Ectodermal cell (in vitro differentiated cells): Measurements from ENCODE around the gene GFRA4.

Experiments
- H3K27ac ChIP-seq: 2 replicates; pipeline ENCODE4 v1.7.0; 2013; ENCODE audit warnings: mild to moderate bottlenecking, low read depth, low read length; ENCODE audit not compliant: insufficient read depth, poor library complexity, severe bottlenecking
- H3K27me3 ChIP-seq: 2 replicates; pipeline ENCODE4 v1.7.0; 2013; ENCODE audit warnings: mild to moderate bottlenecking, low read length; ENCODE audit not compliant: insufficient read depth, control insufficient read depth, poor library complexity, severe bottlenecking
- H3K36me3 ChIP-seq: one replicate; pipeline ENCODE4 v1.7.0; 2013; ENCODE audit warnings: low read length; ENCODE audit not compliant: control insufficient read depth, insufficient read depth
- H3K4me1 ChIP-seq: one replicate; pipeline ENCODE4 v1.7.0; 2013; ENCODE audit warnings: low read length; ENCODE audit not compliant: control insufficient read depth, insufficient read depth
- H3K4me3 ChIP-seq: 2 replicates; pipeline ENCODE4 v1.7.0; 2013; ENCODE audit warnings: low read depth, low read length, control low read depth; ENCODE audit not compliant: insufficient read depth
- H3K9me3 ChIP-seq: 2 replicates; pipeline ENCODE4 v1.7.0; 2013; ENCODE audit warnings: mild to moderate bottlenecking, low read length, moderate library complexity; ENCODE audit not compliant: control insufficient read depth
- WGBS, 2 experiments: methylation state at CpG; one replicate each; pipeline ENCODE4 v1.1.7; 2013; ENCODE audit warnings: missing lambda C conversion rate in 2 of 2; 5-methylcytosine and 5-hydroxymethylcytosine counted together

GFRA4 gene

DNA sequence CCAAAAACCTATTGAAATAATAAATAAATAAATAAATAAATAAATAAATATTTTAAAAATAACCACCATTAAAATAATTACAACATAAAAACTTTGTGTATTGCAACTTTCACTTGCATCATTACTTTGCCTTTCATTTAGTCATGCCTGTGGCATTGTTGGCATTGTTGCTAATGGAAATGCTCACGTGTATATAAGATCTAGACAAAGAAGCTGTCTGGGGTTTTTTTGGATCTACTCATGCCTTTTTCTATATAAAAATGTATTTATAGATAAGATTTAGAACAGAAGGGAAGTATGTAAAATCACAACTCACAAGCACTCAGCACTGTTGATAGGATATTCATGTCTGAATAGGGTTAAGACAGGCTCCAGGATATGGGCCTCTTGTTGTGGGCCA, 27.9 kb downstream of the GFRA4 start:
- no peak overlapping the region for H3K4me3 ChIP-seq
- no peaks in the 10 kb centered on the region for H3K4me1 ChIP-seq

DNA sequence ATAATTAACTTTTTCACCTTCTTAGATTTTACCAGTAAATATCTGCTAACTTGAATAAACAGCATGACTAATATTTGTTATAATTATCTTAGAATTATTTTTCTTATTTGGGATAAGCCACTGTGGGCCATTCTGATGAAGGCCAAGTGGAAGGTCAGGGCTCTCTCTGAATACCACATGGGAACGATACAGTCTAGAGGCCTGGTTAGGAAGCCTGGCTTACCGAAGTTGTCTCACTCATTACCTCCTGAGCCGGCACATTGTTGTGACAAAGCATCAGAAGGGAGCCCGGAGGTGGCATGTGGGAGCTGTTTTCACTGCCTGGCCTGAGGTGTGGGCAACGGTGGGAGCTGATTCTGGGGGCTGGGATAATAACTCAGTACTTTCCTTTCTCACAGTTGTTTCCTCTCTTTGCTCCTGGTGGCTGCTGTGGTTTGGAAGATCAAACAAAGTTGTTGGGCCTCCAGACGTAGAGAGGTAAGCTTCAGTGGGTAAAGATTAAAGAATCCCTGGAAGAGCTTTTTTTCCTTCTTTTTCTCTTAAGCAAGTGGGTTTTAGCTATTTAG, 29.2 kb downstream of the GFRA4 start:
- 78 to 84% methylated on average over 6 of the region's 6 CpGs for WGBS, 2 experiments

More for the DNA sequence above, 27.9 kb downstream of the GFRA4 start:
- no peaks in the 10 kb centered on the region for H3K9me3 ChIP-seq
- no peaks in the 10 kb centered on the region for H3K27me3 ChIP-seq
- H3K36me3 ChIP-seq: no peaks in the 10 kb centered on the region
- 100% methylated on average over 1 of the region's 1 CpG; no CpG with 5 or more reads in 1 of the 2 experiments for WGBS, 2 experiments
- no peak overlapping the region for H3K27ac ChIP-seq

DNA sequence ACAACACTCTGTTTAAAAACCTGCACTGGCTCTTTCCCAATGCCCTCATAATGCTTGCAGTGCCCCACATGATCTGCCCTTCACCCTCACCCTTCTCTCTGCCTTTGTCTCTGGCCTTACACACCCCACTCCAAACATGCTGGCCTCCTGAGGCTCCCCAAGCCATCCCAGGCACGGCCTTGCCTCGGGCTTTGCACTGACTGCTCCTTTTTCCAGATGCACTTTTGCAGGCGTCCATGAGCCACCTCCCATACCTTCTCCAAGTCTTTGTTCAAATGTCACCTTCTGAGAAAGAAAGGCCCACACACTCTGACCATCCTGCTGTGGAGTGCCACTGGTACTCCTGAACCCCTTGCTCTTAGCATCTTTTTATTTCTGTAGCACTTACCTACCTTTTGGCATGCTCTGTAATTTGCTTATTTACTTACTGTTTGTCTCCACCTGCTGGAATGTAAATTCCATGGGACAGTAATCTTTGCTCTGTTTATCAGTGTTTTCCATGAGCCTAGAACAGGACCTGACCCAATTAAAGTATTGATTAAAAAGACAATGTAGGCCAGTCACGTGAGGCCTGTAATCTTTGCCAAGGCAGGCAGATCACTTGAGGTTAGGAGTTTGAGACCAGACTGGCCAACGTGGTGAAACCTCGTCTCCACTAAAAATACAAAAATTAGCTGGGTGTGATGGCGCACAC, 30.7 kb downstream of the GFRA4 start:
- 87 to 91% methylated on average over 7 of the region's 7 CpGs for WGBS, 2 experiments
- Histone ChIP-seq H3K36me3 (no peaks in the 10 kb centered on the region), H3K4me3 (no peak overlapping the region), H3K4me1 (peaks cover 5% of the 10 kb centered on the region), H3K27ac (no peak overlapping the region), H3K27me3 (no peaks in the 10 kb centered on the region), H3K9me3 (no peaks in the 10 kb centered on the region)

More for the DNA sequence above, 29.2 kb downstream of the GFRA4 start:
- Histone ChIP-seq H3K36me3 (no peaks in the 10 kb centered on the region), H3K4me1 (peaks cover 5% of the 10 kb centered on the region), H3K9me3 (no peaks in the 10 kb centered on the region), H3K27ac (no peak overlapping the region), H3K27me3 (no peaks in the 10 kb centered on the region), H3K4me3 (no peak overlapping the region)

DNA sequence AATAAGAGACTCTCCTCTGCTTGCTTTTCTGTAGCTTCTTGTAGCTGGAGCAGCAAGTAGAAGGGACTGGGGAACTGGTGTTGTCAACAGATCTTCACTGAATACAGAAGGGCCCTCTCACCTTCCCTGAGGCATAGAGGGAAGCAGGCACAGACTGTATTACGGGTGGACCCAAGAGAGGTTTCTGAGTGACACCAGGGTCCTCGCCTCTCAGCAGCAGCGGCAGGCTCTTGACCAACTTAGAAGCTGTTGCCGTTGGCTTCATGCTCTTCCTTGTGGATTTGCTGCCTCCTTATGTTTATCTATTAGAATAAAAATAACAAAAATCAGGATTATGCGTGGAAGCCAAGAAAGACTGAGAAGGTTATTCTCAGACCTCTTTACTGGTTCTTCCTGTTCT, 31.7 kb downstream of the GFRA4 start:
- Histone ChIP-seq H3K4me1 (peaks cover 5% of the 10 kb centered on the region), H3K4me3 (no peak overlapping the region), H3K36me3 (no peaks in the 10 kb centered on the region), H3K9me3 (no peaks in the 10 kb centered on the region), H3K27ac (no peak overlapping the region), H3K27me3 (no peaks in the 10 kb centered on the region)
- 89 to 95% methylated on average over 5 of the region's 5 CpGs for WGBS, 2 experiments

DNA sequence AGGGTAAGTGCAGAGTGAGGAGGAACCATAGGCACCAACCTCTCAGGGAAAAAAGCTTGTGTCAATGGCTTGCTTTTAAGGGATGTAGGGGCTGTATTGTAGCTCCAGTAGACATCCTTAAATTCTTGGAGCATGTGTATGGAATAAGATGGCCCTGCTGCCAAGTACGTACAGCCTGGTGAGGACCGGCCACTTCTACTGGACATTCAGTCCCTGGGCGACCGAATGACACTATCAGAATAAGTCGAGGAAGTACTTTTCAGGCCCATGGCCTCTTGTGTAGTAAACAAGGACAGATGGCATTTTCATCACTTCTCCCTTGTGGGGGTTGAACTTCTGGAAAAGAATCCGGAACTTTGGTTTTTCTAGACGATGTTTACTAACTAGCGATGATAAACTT, 32.8 kb downstream of the GFRA4 start:
- Histone ChIP-seq H3K27ac (no peak overlapping the region), H3K4me1 (peaks cover 5% of the 10 kb centered on the region), H3K9me3 (no peaks in the 10 kb centered on the region), H3K36me3 (no peaks in the 10 kb centered on the region), H3K27me3 (no peaks in the 10 kb centered on the region), H3K4me3 (no peak overlapping the region)
- WGBS, 2 experiments: 94 to 96% methylated on average over 8 of the region's 8 CpGs

DNA sequence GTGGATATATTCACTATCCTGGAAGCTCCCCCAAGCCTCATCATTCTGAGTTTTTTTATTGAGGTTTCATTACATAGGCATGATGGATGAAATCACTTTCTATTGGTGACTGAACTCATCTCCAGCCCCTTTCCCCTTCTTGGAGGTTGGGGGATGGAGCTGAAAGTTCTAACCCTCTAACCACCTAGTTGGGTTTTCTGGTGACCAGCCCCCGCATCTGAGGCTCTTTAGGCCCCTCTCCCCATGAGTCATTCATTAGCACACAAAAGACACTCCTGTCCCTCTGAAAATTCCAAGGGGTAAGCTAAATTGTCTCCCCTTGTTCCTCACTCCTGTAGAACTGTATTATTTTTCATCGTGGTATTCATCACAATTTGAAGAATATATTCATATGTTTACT, 33.3 kb downstream of the GFRA4 start:
- 28 to 39% methylated on average over 2 of the region's 2 CpGs for WGBS, 2 experiments
- H3K36me3 ChIP-seq: no peaks in the 10 kb centered on the region

DNA sequence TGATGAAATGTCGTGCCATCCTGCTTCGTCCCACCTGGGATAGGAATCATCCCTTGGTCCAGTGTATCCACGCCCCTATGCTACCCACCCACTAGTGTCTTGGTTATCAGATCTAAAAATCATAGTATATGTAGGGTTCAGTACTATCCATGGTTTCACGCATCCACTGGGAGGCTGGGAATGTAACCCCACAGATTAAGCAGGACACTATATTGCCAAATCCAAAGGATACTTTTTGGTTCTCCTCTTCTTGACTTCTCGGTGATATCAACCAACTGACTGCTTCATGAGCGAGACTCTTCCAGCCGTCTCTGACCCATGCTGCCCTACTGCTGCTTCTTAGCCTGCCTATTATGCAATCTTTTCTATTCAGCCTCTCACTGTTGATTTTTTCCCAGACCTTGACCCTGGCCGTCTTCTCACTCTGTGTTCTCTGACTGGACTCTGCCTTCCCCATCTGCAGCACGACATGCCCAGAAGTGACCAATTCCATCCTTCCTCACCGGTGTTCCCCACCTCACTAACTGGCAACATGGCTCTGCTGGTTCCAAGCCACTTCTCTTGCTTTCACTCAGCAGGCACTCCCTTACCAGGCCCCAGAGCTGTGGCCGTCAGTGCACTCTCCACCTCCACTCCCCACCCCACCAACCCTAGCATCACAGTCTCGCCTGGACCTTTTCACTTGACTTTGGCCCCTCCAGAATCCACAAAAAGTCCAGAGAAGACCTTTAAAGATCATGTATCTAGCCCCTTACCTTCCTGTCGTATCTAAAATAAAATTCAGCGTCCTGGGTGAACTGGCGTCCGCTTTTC, 34.5 kb downstream of the GFRA4 start:
- WGBS, 2 experiments: 87% methylated on average over 15 to 16 of the region's 16 CpGs
- Histone ChIP-seq H3K27ac (no peak overlapping the region), H3K27me3 (no peaks in the 10 kb centered on the region), H3K4me1 (peaks cover 10% of the 10 kb centered on the region), H3K36me3 (no peaks in the 10 kb centered on the region), H3K9me3 (no peaks in the 10 kb centered on the region), H3K4me3 (no peak overlapping the region)

More for the DNA sequence above, 33.3 kb downstream of the GFRA4 start:
- Histone ChIP-seq H3K27me3 (no peaks in the 10 kb centered on the region), H3K4me1 (peaks cover 5% of the 10 kb centered on the region), H3K27ac (no peak overlapping the region), H3K4me3 (no peak overlapping the region), H3K9me3 (no peaks in the 10 kb centered on the region)

DNA sequence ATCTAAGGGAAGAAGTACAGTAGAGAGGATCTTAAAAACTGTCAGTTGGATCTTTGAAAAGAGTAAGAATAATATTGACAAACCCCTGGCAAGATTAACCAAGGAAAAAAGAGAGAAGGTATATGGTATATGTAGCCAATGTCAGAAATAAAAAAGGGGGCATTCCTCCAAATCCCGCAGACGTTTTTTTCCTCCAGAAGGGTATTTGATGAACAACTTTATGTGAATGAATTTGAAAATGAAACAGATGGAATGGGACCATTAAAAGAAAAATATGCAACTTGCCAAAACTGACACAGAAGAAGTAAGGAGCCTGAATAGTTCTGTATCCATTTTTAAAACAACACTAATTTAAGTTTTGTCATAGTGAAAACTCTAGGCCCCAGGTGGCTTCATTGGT, 35.7 kb downstream of the GFRA4 start:
- H3K4me1 ChIP-seq: peaks cover 10% of the 10 kb centered on the region
- WGBS, 2 experiments: 92 to 96% methylated on average over 2 of the region's 2 CpGs
- H3K36me3 ChIP-seq: no peaks in the 10 kb centered on the region
- no peaks in the 10 kb centered on the region for H3K27me3 ChIP-seq
- no peak overlapping the region for H3K4me3 ChIP-seq
- no peaks in the 10 kb centered on the region for H3K9me3 ChIP-seq
- no peak overlapping the region for H3K27ac ChIP-seq

DNA sequence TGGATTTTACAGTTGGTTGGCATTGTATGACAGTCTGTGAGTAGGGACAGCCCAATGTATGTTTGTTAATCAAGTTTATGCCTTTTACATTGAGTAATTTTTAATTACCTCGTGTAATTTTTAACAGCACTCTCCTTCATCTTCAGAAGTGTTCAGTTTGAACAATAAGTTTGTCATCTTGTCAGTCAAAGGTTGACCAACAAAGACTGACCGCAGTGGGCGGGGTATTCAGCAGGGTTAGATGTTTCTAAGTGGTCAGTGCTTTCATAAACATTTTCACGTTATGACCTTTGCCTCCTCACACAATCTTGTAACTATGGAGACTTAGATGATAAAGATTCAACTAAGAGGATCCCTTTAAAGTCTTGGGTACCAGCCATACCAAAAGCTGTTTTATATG, 40.8 kb downstream of the GFRA4 start:
- H3K4me3 ChIP-seq: no peak overlapping the region
- H3K4me1 ChIP-seq: peaks cover 5% of the 10 kb centered on the region
- H3K36me3 ChIP-seq: no peaks in the 10 kb centered on the region
- 93 to 95% methylated on average over 4 of the region's 4 CpGs for WGBS, 2 experiments
- no peaks in the 10 kb centered on the region for H3K27me3 ChIP-seq
- H3K9me3 ChIP-seq: no peaks in the 10 kb centered on the region
- H3K27ac ChIP-seq: no peak overlapping the region

DNA sequence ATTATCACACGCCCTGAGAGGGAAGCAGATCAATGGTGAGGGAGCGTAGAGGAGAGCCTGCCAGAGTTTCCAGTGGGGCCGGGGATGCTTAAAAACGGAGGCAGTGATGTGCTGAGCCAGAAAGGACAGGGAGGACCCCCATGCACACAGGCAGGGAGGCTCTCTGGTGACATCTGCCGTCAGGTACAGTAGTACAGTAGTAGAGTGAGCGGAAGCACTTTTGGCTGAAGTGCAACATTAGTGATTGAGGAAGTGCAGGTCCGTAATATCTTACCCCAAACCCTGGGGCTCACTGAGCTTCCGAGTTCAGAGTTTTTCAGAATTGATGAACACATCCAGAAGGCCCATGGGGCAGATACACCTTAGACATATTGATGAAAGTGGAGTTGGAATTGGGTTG, 42.1 kb downstream of the GFRA4 start:
- WGBS, 2 experiments: 76 to 78% methylated on average over 8 of the region's 8 CpGs
- H3K36me3 ChIP-seq: no peaks in the 10 kb centered on the region

More for the DNA sequence above, 42.1 kb downstream of the GFRA4 start:
- Histone ChIP-seq H3K4me1 (peaks cover 5% of the 10 kb centered on the region), H3K9me3 (no peaks in the 10 kb centered on the region), H3K27ac (no peak overlapping the region), H3K4me3 (no peak overlapping the region), H3K27me3 (no peaks in the 10 kb centered on the region)
